Endothelial cell (in vitro differentiated cells): ENCODE results near the gene KLHL25. TPM values are rescaled to one million over a fixed set of nuclear protein-coding genes. Genes with fewer than 3 reads are reported as not detected.

Experiments used
- DNase-seq: peaks from one replicate; pipeline ENCODE4 v3.0.0; 2021; ENCODE audit warnings: low spot score
- H3K27ac Mint-ChIP-seq: one replicate; pipeline ENCODE4 v1.8.0; 2021; ENCODE audit warnings: mixed read lengths, inconsistent platforms; ENCODE audit not compliant: unreplicated experiment
- H3K27me3 Mint-ChIP-seq: one replicate; pipeline ENCODE4 v1.8.0; 2021; ENCODE audit warnings: mild to moderate bottlenecking, moderate library complexity, mixed read lengths, inconsistent platforms; ENCODE audit not compliant: unreplicated experiment
- H3K36me3 Mint-ChIP-seq: one replicate; pipeline ENCODE4 v1.8.0; 2021; ENCODE audit warnings: mild to moderate bottlenecking, low read depth, mixed read lengths, inconsistent platforms; ENCODE audit not compliant: unreplicated experiment
- H3K4me1 Mint-ChIP-seq: one replicate; pipeline ENCODE4 v1.8.0; 2021; ENCODE audit warnings: mild to moderate bottlenecking, mixed read lengths, inconsistent platforms; ENCODE audit not compliant: unreplicated experiment
- H3K4me3 Mint-ChIP-seq: one replicate; pipeline ENCODE4 v1.8.0; 2021; ENCODE audit warnings: mild to moderate bottlenecking, mixed read lengths, inconsistent platforms; ENCODE audit not compliant: unreplicated experiment
- H3K9me3 Mint-ChIP-seq: one replicate; pipeline ENCODE4 v1.8.0; 2021; ENCODE audit warnings: mixed read lengths, inconsistent platforms; ENCODE audit not compliant: unreplicated experiment
- CTCF ChIP-seq: fragments of 200-600 bp; sonication (generic); IDR thresholded peaks from one replicate; pipeline ENCODE4 v1.5.0; 2021; ENCODE audit warnings: antibody characterized with exemption; ENCODE audit not compliant: unreplicated experiment
- total RNA-seq: library from RNA; stranded (reverse); fragmentation: NEBNext Ultra II Directional; extraction: Animal tissue kit (Norgen Biotek cat#: 25700); gene quantifications from one replicate; pipeline ENCODE4 v1.2.1, GENCODE V29; 2021; ENCODE audit not compliant: unreplicated experiment

The KLHL25 gene
- total RNA-seq, 1 donor from 2014 or later, result 7.4 TPM

- H3K36me3 Mint-ChIP-seq, result no peaks in the 10 kb centered on the region
- no peaks in the 10 kb centered on the region for H3K27me3 Mint-ChIP-seq
- DNase-seq, result no peak
- no peak overlapping the region for H3K4me3 Mint-ChIP-seq
- H3K4me1 Mint-ChIP-seq, result no peaks in the 10 kb centered on the region
- no peak overlapping the region for H3K27ac Mint-ChIP-seq
- H3K9me3 Mint-ChIP-seq, result no peaks in the 10 kb centered on the region
- TF ChIP-seq CTCF, result no peak
Observed at GRCh38 chr15:85828874-85829273, 34.1 kb upstream of the KLHL25 start.

GRCh38 chr15:85828126-85828525 lies 33.4 kb upstream of the KLHL25 start:
- Mint-ChIP-seq H3K4me1 (no peaks in the 10 kb centered on the region), H3K9me3 (no peaks in the 10 kb centered on the region), H3K36me3 (no peaks in the 10 kb centered on the region), H3K4me3 (no peak overlapping the region), H3K27ac (no peak overlapping the region), H3K27me3 (no peaks in the 10 kb centered on the region)
- no peak for DNase-seq
- TF ChIP-seq CTCF, result no peak

DNA sequence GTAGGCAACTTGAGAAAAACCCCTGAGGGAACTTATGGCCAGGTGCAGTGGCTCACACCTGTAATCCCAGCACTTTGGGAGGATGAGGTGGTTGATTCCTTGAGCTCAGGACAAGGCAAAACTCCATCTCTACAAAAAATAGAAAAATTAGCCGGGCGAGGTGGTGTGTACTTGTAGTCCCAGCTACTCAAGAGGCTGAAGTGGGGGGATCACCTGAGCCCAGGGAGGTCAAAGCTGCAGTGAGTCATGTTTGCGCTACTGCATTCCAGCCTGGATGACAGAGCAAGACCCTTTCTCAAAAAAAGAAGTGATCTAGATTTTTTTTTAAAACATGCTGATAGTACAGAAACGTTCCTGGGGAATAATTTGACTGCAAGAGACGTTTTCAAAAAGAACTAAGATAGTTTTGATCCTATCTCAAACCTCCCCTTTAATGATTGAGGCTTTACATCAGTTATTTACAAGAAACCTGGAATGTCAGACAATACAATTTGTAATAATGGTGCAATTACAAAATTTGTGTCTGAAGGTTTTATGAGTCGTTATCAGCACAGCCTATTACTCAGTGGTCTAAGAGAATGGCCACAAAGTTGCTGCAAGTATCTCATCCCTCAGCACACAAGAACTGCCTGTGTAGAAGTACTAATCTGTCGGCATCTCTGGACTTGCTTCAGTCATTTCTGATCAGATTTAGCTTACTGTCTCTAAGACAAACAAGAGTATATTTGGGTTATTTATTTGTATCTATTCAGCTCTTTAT lies 32.2 kb upstream of the KLHL25 start:
- no peaks in the 10 kb centered on the region for H3K36me3 Mint-ChIP-seq
- no peak for TF ChIP-seq CTCF
- H3K4me1 Mint-ChIP-seq, result no peaks in the 10 kb centered on the region
- no peaks in the 10 kb centered on the region for H3K9me3 Mint-ChIP-seq
- H3K27me3 Mint-ChIP-seq, result no peaks in the 10 kb centered on the region
- no peak overlapping the region for H3K27ac Mint-ChIP-seq
- no peak overlapping the region for H3K4me3 Mint-ChIP-seq
- DNase-seq, result no peak

- no peak for TF ChIP-seq CTCF
- Mint-ChIP-seq H3K4me1 (no peaks in the 10 kb centered on the region), H3K27ac (no peak overlapping the region), H3K36me3 (no peaks in the 10 kb centered on the region), H3K27me3 (no peaks in the 10 kb centered on the region), H3K4me3 (no peak overlapping the region), H3K9me3 (no peaks in the 10 kb centered on the region)
- DNase-seq, result no peak
Observed at GRCh38 chr15:85825719-85826118, 31.0 kb upstream of the KLHL25 start.

GRCh38 chr15:85825118-85825517 lies 30.4 kb upstream of the KLHL25 start:
- no peak overlapping the region for H3K4me3 Mint-ChIP-seq
- DNase-seq, result no peak
- no peaks in the 10 kb centered on the region for H3K27me3 Mint-ChIP-seq
- H3K36me3 Mint-ChIP-seq, result no peaks in the 10 kb centered on the region
- H3K4me1 Mint-ChIP-seq, result no peaks in the 10 kb centered on the region
- no peak overlapping the region for H3K27ac Mint-ChIP-seq
- no peak for TF ChIP-seq CTCF
- H3K9me3 Mint-ChIP-seq, result no peaks in the 10 kb centered on the region
